MM.1S (cell line): Measurements from ENCODE around the gene PGPEP1.

Source experiments
- EZH2 ChIP-seq: fragments of 300-600 bp; sonication (generic); optimal IDR thresholded peaks from 2 replicates; pipeline ENCODE3; 2017; ENCODE audit warnings: low read depth, mild to moderate bottlenecking, antibody characterized with exemption, low read length, mixed read lengths
- TF ChIP-seq, protein P1 (sequence below): fragments of 300-600 bp; sonication (generic); IDR thresholded peaks from 2 replicates; pipeline ENCODE4 v1.5.1; 2016; ENCODE audit warnings: antibody characterized with exemption, low read length, mixed read lengths

DNA sequence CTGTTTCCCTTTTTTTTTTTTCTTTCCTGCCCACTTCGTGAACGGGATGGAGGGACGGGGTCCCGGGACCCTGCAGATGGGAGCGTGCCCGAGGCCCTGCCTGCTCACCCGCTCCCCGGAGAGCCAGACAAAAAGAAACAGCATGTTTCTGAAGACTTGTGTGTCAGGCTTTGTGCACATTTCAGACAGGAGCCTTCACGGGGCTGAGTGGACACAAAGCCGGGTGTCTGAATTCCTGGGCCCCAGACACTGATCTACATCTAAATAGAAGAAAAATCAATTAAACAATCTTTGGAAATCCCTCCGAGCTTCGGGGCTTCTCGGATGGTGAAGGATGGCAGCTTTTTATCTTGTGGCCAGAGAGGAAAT is 4.2 kb downstream of the PGPEP1 start:
- TF ChIP-seq, protein P1, sequence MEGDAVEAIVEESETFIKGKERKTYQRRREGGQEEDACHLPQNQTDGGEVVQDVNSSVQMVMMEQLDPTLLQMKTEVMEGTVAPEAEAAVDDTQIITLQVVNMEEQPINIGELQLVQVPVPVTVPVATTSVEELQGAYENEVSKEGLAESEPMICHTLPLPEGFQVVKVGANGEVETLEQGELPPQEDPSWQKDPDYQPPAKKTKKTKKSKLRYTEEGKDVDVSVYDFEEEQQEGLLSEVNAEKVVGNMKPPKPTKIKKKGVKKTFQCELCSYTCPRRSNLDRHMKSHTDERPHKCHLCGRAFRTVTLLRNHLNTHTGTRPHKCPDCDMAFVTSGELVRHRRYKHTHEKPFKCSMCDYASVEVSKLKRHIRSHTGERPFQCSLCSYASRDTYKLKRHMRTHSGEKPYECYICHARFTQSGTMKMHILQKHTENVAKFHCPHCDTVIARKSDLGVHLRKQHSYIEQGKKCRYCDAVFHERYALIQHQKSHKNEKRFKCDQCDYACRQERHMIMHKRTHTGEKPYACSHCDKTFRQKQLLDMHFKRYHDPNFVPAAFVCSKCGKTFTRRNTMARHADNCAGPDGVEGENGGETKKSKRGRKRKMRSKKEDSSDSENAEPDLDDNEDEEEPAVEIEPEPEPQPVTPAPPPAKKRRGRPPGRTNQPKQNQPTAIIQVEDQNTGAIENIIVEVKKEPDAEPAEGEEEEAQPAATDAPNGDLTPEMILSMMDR: no peak
- TF ChIP-seq EZH2: no peak
